ENCODE data around the gene COL20A1. TPM values are rescaled to one million over a fixed set of nuclear protein-coding genes. Genes with fewer than 3 reads are reported as not detected.

Gene COL20A1
- polyA plus RNA-seq, 2 of the 4 experiments (the other 2 are of a cell fraction), result 0.21 to 0.93 TPM

- TF ChIP-seq BCL3 (IDR thresholded peaks at IDR 0.05), result no peak
- TF ChIP-seq NR3C1 (IDR thresholded peaks at IDR 0.05), result no peak
- no peak for TF ChIP-seq POLR2A (IDR thresholded peaks at IDR 0.05; ENCODE audit: low read length)
- TF ChIP-seq ZC3H11A (IDR thresholded peaks at IDR 0.05), result no peak
- TF ChIP-seq RAD21 (conservative IDR thresholded peaks at IDR 0.05 in 1 of 2, IDR thresholded peaks at IDR 0.05 in 1 of 2), result no peak
- TF ChIP-seq FOSL2 (IDR thresholded peaks at IDR 0.05), result no peak
- no peak for TF ChIP-seq FOSL2 (CRISPR knock-in tag; IDR thresholded peaks at IDR 0.05)
- TF ChIP-seq, protein P1, sequence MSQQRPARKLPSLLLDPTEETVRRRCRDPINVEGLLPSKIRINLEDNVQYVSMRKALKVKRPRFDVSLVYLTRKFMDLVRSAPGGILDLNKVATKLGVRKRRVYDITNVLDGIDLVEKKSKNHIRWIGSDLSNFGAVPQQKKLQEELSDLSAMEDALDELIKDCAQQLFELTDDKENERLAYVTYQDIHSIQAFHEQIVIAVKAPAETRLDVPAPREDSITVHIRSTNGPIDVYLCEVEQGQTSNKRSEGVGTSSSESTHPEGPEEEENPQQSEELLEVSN (IDR thresholded peaks at IDR 0.05; ENCODE audit: borderline replicate concordance, low read depth), result no peak
- TF ChIP-seq, protein P2, sequence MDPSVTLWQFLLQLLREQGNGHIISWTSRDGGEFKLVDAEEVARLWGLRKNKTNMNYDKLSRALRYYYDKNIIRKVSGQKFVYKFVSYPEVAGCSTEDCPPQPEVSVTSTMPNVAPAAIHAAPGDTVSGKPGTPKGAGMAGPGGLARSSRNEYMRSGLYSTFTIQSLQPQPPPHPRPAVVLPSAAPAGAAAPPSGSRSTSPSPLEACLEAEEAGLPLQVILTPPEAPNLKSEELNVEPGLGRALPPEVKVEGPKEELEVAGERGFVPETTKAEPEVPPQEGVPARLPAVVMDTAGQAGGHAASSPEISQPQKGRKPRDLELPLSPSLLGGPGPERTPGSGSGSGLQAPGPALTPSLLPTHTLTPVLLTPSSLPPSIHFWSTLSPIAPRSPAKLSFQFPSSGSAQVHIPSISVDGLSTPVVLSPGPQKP (IDR thresholded peaks at IDR 0.05; ENCODE audit: low read depth, low read length), result no peak
- TF ChIP-seq, protein P3, sequence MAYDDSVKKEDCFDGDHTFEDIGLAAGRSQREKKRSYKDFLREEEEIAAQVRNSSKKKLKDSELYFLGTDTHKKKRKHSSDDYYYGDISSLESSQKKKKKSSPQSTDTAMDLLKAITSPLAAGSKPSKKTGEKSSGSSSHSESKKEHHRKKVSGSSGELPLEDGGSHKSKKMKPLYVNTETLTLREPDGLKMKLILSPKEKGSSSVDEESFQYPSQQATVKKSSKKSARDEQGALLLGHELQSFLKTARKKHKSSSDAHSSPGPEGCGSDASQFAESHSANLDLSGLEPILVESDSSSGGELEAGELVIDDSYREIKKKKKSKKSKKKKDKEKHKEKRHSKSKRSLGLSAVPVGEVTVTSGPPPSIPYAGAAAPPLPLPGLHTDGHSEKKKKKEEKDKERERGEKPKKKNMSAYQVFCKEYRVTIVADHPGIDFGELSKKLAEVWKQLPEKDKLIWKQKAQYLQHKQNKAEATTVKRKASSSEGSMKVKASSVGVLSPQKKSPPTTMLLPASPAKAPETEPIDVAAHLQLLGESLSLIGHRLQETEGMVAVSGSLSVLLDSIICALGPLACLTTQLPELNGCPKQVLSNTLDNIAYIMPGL (CRISPR knock-in tag; IDR thresholded peaks at IDR 0.05; ENCODE audit: borderline replicate concordance), result no peak
- no peak for TF ChIP-seq SREBF2 (IDR thresholded peaks at IDR 0.05)
Observed at GRCh38 chr20:63364801-63365585, 72.0 kb downstream of the COL20A1 start (continued).

DNA sequence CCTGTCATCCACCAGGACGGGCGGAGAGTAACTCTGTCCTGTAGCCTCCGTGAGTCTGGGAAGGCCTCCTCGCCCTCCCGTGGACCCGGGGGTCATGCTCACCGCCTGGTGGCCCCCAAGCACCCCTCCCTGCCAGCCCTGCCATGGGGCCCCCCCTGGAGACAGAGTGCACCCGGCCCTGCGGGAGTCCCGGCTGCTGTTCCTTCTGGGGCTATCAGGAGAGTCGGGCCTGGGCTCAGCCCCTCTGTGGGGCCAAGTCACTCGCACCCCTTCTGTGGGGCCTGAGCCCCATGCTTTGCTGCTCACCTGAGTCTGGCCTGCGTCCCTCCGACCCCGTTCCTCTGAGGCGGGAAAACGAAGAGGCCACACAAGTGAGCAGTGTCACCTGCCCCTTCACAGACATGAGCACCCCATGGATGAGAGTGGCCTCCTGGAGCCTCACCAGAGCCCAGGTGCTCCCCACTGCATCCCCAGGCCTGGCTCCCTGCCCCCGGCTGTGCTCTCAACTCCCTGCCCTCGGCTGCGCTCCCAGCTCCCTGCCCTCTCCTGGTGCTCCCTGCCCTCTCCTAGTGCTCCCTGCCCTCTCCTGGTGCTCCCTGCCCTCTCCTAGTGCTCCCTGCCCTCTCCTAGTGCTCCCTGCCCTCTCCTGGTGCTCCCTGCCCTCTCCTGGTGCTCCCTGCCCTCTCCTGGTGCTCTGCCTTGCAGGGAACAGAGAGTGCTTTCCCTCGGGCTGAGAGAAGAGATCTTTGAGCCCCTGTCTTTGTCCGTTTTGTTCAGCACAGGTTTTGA lies 72.8 kb downstream of the COL20A1 start:
- FAIRE-seq (no peak), DNase-seq (ENCODE audit: low read depth in 1 of 2, low spot score in 1 of 2) (no peak), ATAC-seq (no peak)
- Histone ChIP-seq H3K4me3 (no peak overlapping the region), H3K4me2 (no peak overlapping the region), H3K4me1 (0 out of 3 replicates have a peak, but pooled peaks cover 2% of the 10 kb centered on the region), H3K9me3 (no peaks in the 10 kb centered on the region), H3K27ac (no peak overlapping the region)
- TF ChIP-seq, protein P1 (IDR thresholded peaks at IDR 0.05; ENCODE audit: borderline replicate concordance, low read depth), result no peak
- no peak for TF ChIP-seq NPAS2 (CRISPR knock-in tag; IDR thresholded peaks at IDR 0.05; ENCODE audit: borderline replicate concordance)
- no peak for TF ChIP-seq FOXS1 (CRISPR knock-in tag; IDR thresholded peaks at IDR 0.05)
- TF ChIP-seq EHMT2 (IDR thresholded peaks at IDR 0.05; ENCODE audit: low read depth), result no peak
- TF ChIP-seq POLR2A (IDR thresholded peaks at IDR 0.05; ENCODE audit: low read length), result no peak
- no peak for TF ChIP-seq HEYL (CRISPR knock-in tag; IDR thresholded peaks at IDR 0.05)
- TF ChIP-seq CHD4 (IDR thresholded peaks at IDR 0.05; ENCODE audit: borderline replicate concordance), result no peak
- TF ChIP-seq MYC (IDR thresholded peaks at IDR 0.05; ENCODE audit: borderline replicate concordance, low read length), result no peak
- TF ChIP-seq RAD21 (conservative IDR thresholded peaks at IDR 0.05 in 1 of 2, IDR thresholded peaks at IDR 0.05 in 1 of 2), result no peak
- TF ChIP-seq BCL3 (IDR thresholded peaks at IDR 0.05), result no peak
- TF ChIP-seq MAZ (IDR thresholded peaks at IDR 0.05; ENCODE audit: borderline replicate concordance, low read depth, low read length), result no peak
- TF ChIP-seq CHD2 (IDR thresholded peaks at IDR 0.05; ENCODE audit: low read length, partially characterized antibody), result no peak
- no peak for TF ChIP-seq TP53 (CRISPR knock-in tag; IDR thresholded peaks at IDR 0.05)
- TF ChIP-seq, protein P3 (CRISPR knock-in tag; IDR thresholded peaks at IDR 0.05; ENCODE audit: borderline replicate concordance), result no peak
- TF ChIP-seq ZC3H11A (IDR thresholded peaks at IDR 0.05), result no peak
- no peak for TF ChIP-seq KDM1A (IDR thresholded peaks at IDR 0.05; ENCODE audit: low read depth)
- TF ChIP-seq MAX (IDR thresholded peaks at IDR 0.05), result no peak
- no peak for TF ChIP-seq EHF (CRISPR knock-in tag; IDR thresholded peaks at IDR 0.05)
- ChIA-PET CTCF (interaction anchor here (5.5 kb wide), 1 partner anchor 16 kb away, joined by 30 read pairs; no protein-coding TSS in a partner anchor), POLR2A (no interaction called here)
- 71% methylated on average over 12 of the region's 22 CpGs for WGBS (ENCODE audit: missing lambda C conversion rate)

Data from A549 (cell line).